ENCODE data around the gene DPF3.

GRCh38 chr14:72745546-72745945 lies 148.4 kb downstream of the DPF3 start:
- TF ChIP-seq, protein P1, sequence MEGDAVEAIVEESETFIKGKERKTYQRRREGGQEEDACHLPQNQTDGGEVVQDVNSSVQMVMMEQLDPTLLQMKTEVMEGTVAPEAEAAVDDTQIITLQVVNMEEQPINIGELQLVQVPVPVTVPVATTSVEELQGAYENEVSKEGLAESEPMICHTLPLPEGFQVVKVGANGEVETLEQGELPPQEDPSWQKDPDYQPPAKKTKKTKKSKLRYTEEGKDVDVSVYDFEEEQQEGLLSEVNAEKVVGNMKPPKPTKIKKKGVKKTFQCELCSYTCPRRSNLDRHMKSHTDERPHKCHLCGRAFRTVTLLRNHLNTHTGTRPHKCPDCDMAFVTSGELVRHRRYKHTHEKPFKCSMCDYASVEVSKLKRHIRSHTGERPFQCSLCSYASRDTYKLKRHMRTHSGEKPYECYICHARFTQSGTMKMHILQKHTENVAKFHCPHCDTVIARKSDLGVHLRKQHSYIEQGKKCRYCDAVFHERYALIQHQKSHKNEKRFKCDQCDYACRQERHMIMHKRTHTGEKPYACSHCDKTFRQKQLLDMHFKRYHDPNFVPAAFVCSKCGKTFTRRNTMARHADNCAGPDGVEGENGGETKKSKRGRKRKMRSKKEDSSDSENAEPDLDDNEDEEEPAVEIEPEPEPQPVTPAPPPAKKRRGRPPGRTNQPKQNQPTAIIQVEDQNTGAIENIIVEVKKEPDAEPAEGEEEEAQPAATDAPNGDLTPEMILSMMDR (IDR thresholded peaks at IDR 0.05) = no peak
- TF ChIP-seq POLR2A (IDR thresholded peaks at IDR 0.05) = no peak

Data from right lobe of liver (tissue), 4 donors.